Upper lobe of right lung (tissue), 1 donor: ENCODE results near the gene ACAT2. TPM values are rescaled to one million over a fixed set of nuclear protein-coding genes. Genes with fewer than 3 reads are reported as not detected.

Experiments
- ATAC-seq: fragments of 200-7000 bp; cut with Tn5 transposase; one replicate; pipeline ENCODE4 v1.9.1; 2020; ENCODE audit warnings: mild to moderate bottlenecking, moderate library complexity
- DNase-seq: peaks from one replicate; pipeline ENCODE4 v3.0.0-alpha.2; 2020
- H3K27ac ChIP-seq: fragments of 200-600 bp; one replicate; pipeline ENCODE4 v1.8.0; 2022
- H3K27me3 ChIP-seq: fragments of 200-600 bp; one replicate; pipeline ENCODE4 v1.8.0; 2022; ENCODE audit warnings: mild to moderate bottlenecking
- H3K36me3 ChIP-seq: fragments of 200-600 bp; one replicate; pipeline ENCODE4 v1.8.0; 2022
- H3K4me1 ChIP-seq: fragments of 200-600 bp; one replicate; pipeline ENCODE4 v1.8.0; 2022
- H3K4me3 ChIP-seq: fragments of 200-600 bp; one replicate; pipeline ENCODE4 v1.8.0; 2022; ENCODE audit warnings: mild to moderate bottlenecking
- H3K9me3 ChIP-seq: fragments of 200-600 bp; one replicate; pipeline ENCODE4 v1.8.0; 2022
- intact Hi-C: fragments of 100-400 bp; cut with DNase I; formaldehyde crosslinking; loops from one replicate; pipeline ENCODE4 v1.11.0; 2022
- total RNA-seq: library from RNA; stranded (reverse); fragmentation: NEBNext Ultra II Directional; extraction: Animal tissue kit (Norgen Biotek cat#: 25700); gene quantifications from one replicate; pipeline ENCODE4 v1.2.1, GENCODE V29; 2021
- TF ChIP-seq, protein P1 (sequence below): fragments of 200-600 bp; IDR thresholded peaks from one replicate; pipeline ENCODE4 v1.8.0; 2022; ENCODE audit warnings: antibody characterized with exemption
- donor health status: DM: no; HTN: yes; CAD: no; lungs with severe emphysema.

The ACAT2 gene
- total RNA-seq, 1 donor from 2014 or later = 52.6 TPM

DNA sequence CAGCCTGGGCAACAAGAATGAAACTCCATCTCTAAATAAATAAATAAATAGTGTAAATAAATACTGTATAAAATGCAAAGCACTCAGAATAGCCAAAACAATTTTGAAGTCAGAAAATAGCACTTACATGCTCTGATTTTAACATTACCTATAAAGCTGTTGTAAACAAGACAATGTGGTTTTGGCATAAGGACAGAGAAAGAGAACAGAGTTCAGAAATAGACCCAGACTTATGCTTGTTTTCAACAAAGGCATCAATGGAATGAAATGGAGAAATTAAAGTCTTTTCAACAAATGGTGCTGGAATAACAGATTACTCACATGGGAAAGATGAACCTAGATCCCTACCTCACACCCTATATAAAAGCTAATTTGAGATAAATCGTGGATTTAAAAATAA, 10.4 kb downstream of the ACAT2 start:
- intact Hi-C loops = no loop called here
- DNase-seq = no peak
- H3K36me3 ChIP-seq = peaks cover 83% of the 10 kb centered on the region
- H3K27me3 ChIP-seq = no peaks in the 10 kb centered on the region
- TF ChIP-seq, protein P1, sequence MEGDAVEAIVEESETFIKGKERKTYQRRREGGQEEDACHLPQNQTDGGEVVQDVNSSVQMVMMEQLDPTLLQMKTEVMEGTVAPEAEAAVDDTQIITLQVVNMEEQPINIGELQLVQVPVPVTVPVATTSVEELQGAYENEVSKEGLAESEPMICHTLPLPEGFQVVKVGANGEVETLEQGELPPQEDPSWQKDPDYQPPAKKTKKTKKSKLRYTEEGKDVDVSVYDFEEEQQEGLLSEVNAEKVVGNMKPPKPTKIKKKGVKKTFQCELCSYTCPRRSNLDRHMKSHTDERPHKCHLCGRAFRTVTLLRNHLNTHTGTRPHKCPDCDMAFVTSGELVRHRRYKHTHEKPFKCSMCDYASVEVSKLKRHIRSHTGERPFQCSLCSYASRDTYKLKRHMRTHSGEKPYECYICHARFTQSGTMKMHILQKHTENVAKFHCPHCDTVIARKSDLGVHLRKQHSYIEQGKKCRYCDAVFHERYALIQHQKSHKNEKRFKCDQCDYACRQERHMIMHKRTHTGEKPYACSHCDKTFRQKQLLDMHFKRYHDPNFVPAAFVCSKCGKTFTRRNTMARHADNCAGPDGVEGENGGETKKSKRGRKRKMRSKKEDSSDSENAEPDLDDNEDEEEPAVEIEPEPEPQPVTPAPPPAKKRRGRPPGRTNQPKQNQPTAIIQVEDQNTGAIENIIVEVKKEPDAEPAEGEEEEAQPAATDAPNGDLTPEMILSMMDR = no peak
- H3K4me3 ChIP-seq = no peak overlapping the region
- no peak overlapping the region for H3K27ac ChIP-seq
- no peaks in the 10 kb centered on the region for H3K4me1 ChIP-seq
- no peak for ATAC-seq
- no peaks in the 10 kb centered on the region for H3K9me3 ChIP-seq

DNA sequence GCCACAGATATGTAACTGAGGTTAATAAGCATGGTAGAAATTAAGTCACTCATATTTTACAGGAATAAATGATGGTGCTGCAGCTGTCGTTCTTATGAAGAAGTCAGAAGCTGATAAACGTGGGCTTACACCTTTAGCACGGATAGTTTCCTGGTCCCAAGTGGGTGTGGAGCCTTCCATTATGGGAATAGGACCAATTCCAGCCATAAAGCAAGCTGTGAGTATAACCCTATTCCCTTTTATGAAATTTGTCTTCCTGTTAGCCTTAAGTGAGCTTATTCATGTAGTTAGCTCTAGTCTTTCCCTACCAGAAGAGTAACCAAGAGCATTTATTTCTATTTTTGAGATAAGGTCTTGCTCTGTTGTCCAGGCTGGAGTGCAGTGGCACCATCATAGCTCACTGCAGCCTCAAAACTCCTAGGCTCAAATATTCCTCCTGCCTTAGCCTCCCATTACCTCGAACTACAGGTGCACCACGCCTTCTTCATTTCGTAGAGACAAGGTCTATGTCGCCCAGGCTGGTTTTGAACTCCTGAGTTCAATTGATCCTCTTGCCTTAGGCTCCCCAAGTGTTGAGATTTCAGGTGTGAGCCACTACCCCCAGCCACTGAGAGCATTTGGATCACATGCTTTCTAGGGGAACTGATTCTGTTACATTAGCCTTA, 15.5 kb downstream of the ACAT2 start:
- ATAC-seq (no peak), DNase-seq (no peak)
- TF ChIP-seq, protein P1 = no peak
- Histone ChIP-seq H3K9me3 (no peaks in the 10 kb centered on the region), H3K27me3 (no peaks in the 10 kb centered on the region), H3K4me1 (no peaks in the 10 kb centered on the region), H3K36me3 (peaks cover 97% of the 10 kb centered on the region), H3K27ac (no peak overlapping the region), H3K4me3 (no peak overlapping the region)
- intact Hi-C loops = no loop called here

DNA sequence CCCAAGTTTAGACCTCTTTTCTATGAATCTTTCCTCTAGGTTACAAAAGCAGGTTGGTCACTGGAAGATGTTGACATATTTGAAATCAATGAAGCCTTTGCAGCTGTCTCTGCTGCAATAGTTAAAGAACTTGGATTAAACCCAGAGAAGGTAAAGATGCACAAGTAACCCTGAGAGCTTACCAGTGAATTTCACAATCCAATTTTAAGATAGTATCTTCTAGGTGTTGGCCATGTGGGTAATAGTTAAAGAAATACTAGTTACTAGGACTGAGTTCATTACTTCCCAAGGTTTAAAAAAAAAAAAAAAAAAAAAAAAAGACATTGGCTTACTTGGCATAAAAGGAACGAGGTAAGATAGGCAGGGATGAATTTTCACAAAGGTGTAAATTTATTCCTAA, 16.3 kb downstream of the ACAT2 start:
- TF ChIP-seq, protein P1 = no peak
- Histone ChIP-seq H3K27me3 (no peaks in the 10 kb centered on the region), H3K27ac (no peak overlapping the region), H3K4me1 (no peaks in the 10 kb centered on the region), H3K4me3 (no peak overlapping the region), H3K9me3 (no peaks in the 10 kb centered on the region), H3K36me3 (peaks cover 97% of the 10 kb centered on the region)
- intact Hi-C loops = no loop called here
- DNase-seq = no peak
- no peak for ATAC-seq

DNA sequence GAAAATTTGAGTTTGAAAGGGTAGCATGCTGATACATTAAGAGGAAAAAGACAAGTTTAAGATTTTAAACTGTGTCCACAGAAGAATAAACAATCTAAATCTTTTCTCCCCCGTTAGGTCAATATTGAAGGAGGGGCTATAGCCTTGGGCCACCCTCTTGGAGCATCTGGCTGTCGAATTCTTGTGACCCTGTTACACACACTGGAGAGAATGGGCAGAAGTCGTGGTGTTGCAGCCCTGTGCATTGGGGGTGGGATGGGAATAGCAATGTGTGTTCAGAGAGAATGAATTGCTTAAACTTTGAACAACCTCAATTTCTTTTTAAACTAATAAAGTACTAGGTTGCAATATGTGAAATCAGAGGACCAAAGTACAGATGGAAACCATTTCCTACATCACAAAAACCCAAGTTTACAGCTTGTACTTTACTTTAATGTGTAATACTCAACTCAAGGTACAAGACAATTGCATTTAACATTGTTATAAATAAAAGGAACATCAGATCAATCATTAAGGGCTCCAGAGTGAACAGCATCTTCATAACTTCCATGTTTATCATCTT, 16.8 kb downstream of the ACAT2 start:
- Histone ChIP-seq H3K4me3 (no peak overlapping the region), H3K9me3 (no peaks in the 10 kb centered on the region), H3K27me3 (no peaks in the 10 kb centered on the region), H3K4me1 (no peaks in the 10 kb centered on the region), H3K36me3 (peaks cover 97% of the 10 kb centered on the region), H3K27ac (no peak overlapping the region)
- DNase-seq (no peak), ATAC-seq (no peak)
- intact Hi-C loops = no loop called here
- TF ChIP-seq, protein P1 = no peak

DNA sequence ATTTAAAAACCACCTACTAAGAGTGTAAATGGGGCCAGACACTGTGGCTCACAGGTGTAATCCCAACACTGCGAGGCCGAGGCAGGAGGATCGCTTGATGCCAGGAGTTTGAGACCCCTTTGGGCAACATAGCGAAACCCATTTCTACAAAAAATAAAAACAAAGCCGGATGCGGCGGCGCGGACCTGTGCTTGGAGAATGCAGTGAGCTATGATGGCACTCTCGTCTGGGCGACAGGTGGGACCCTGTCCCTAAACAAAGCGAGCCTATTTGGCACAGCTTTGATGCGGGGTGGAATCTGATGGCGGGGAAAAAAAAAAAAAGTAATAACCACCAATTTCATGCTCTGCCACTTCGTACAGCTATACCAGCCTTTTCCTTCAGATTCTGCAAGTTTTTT, 26.4 kb downstream of the ACAT2 start:
- Histone ChIP-seq H3K4me1 (peaks cover 31% of the 10 kb centered on the region), H3K27me3 (no peaks in the 10 kb centered on the region), H3K36me3 (peaks cover 62% of the 10 kb centered on the region), H3K27ac (peak overlapping the region; percentile 90), H3K9me3 (no peaks in the 10 kb centered on the region), H3K4me3 (peak overlapping the region; percentile 98)
- TF ChIP-seq, protein P1 = no peak
- DNase-seq (no peak), ATAC-seq (no peak)
- intact Hi-C loops = no loop called here
